PFSK-1 (cell line): Measurements from ENCODE around the gene LHPP.

ENCODE experiments used
- FOXP2 ChIP-seq: optimal IDR thresholded peaks from 2 replicates; pipeline ENCODE3; 2011; ENCODE audit warnings: borderline replicate concordance, control low read depth, inconsistent platforms; ENCODE audit not compliant: insufficient read depth; ENCODE audit errors: extremely low read length, extremely low read depth
- POLR2AphosphoS5 ChIP-seq: IDR thresholded peaks from 2 replicates; pipeline ENCODE4 v1.6.1; 2012; ENCODE audit warnings: low read depth, mild to moderate bottlenecking, control low read depth, low read length, moderate library complexity
- TAF1 ChIP-seq: IDR thresholded peaks from 2 replicates; pipeline ENCODE4 v1.6.1; 2012; ENCODE audit warnings: low read length, control low read depth, borderline replicate concordance; ENCODE audit not compliant: insufficient read depth
- TF ChIP-seq, protein P1 (sequence below), 2 experiments: IDR thresholded peaks; 2 replicates each; pipeline versions ENCODE4 v1.6.1 to v1.8.0; 2011 to 2012; ENCODE audit warnings: low read depth in 2 of 2, low read length in 2 of 2, control low read depth in 1 of 2, inconsistent platforms in 1 of 2, mild to moderate bottlenecking in 1 of 2, moderate library complexity in 1 of 2; ENCODE audit not compliant: insufficient read depth in 1 of 2

- TF ChIP-seq POLR2AphosphoS5: no peak
- no peak for TF ChIP-seq TAF1
- TF ChIP-seq, protein P1, sequence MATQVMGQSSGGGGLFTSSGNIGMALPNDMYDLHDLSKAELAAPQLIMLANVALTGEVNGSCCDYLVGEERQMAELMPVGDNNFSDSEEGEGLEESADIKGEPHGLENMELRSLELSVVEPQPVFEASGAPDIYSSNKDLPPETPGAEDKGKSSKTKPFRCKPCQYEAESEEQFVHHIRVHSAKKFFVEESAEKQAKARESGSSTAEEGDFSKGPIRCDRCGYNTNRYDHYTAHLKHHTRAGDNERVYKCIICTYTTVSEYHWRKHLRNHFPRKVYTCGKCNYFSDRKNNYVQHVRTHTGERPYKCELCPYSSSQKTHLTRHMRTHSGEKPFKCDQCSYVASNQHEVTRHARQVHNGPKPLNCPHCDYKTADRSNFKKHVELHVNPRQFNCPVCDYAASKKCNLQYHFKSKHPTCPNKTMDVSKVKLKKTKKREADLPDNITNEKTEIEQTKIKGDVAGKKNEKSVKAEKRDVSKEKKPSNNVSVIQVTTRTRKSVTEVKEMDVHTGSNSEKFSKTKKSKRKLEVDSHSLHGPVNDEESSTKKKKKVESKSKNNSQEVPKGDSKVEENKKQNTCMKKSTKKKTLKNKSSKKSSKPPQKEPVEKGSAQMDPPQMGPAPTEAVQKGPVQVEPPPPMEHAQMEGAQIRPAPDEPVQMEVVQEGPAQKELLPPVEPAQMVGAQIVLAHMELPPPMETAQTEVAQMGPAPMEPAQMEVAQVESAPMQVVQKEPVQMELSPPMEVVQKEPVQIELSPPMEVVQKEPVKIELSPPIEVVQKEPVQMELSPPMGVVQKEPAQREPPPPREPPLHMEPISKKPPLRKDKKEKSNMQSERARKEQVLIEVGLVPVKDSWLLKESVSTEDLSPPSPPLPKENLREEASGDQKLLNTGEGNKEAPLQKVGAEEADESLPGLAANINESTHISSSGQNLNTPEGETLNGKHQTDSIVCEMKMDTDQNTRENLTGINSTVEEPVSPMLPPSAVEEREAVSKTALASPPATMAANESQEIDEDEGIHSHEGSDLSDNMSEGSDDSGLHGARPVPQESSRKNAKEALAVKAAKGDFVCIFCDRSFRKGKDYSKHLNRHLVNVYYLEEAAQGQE (IDR thresholded peaks at IDR 0.05; ENCODE audit: insufficient read depth in 1 of 2, low read depth in 2 of 2, low read length in 2 of 2): no peak
- no peak for TF ChIP-seq FOXP2
These were observed 97.9 kb downstream of the LHPP start for GRCh38 chr10:124559372-124560132.
